CD4-positive, alpha-beta memory T cell (primary cell): ENCODE measurements around the gene EPHA1. TPM values are rescaled to one million over a fixed set of nuclear protein-coding genes. Genes with fewer than 3 reads are reported as not detected.
A peak's percentile ranks its signal among the peaks of the same experiment; 100 is the strongest.
"Not testable (repeated sequence)": the region's sequence is repeated elsewhere in the genome, so short reads cannot be mapped to it uniquely, and the experiment has no call there.

Experiments used
- CTCF ChIA-PET: fragments of 350-600 bp; sonication (Branson Sonifier 250); formaldehyde crosslinking; loops from one replicate; lab custom pipeline; 2021; ENCODE audit warnings: inconsistent platforms; ENCODE audit not compliant: partially characterized antibody; lab: Charles Lee
- POLR2A ChIA-PET: fragments of 350-600 bp; sonication (Branson Sonifier 250); formaldehyde crosslinking; loops from one replicate; lab custom pipeline; 2021; ENCODE audit not compliant: partially characterized antibody; lab: Charles Lee
- DNase-seq, 5 donors: peaks; one replicate each; pipeline versions ENCODE4 v3.0.0 to v3.0.0-alpha.2; 2020 to 2022; ENCODE audit warnings: mixed read lengths in 1 of 5
- H3K27ac ChIP-seq: one replicate; pipeline ENCODE4 v1.7.0; 2013; ENCODE audit warnings: low read depth, low read length
- H3K27me3 ChIP-seq: 2 replicates; pipeline ENCODE4 v1.7.0; 2013; ENCODE audit warnings: mild to moderate bottlenecking, low read length, moderate library complexity; ENCODE audit not compliant: insufficient read depth
- H3K36me3 ChIP-seq: 2 replicates; pipeline ENCODE4 v1.7.0; 2013; ENCODE audit warnings: mild to moderate bottlenecking, low read length, moderate library complexity; ENCODE audit not compliant: insufficient read depth
- H3K4me1 ChIP-seq: 2 replicates; pipeline ENCODE4 v1.7.0; 2013; ENCODE audit warnings: mild to moderate bottlenecking, low read length, moderate library complexity; ENCODE audit not compliant: insufficient read depth
- H3K4me3 ChIP-seq, 2 donors: one replicate each; pipeline ENCODE4 v1.7.0; 2013; ENCODE audit warnings: low read length in 2 of 2, mild to moderate bottlenecking in 1 of 2
- H3K9me3 ChIP-seq, 2 donors: one replicate each; pipeline ENCODE4 v1.7.0; 2013; ENCODE audit warnings: low read length in 2 of 2, control low read depth in 1 of 2; ENCODE audit not compliant: control insufficient read depth in 1 of 2
- H3K27ac Mint-ChIP-seq, 7 donors: one replicate each; pipeline ENCODE4 v1.8.0; 2020 to 2021; ENCODE audit warnings: mixed read lengths in 7 of 7, mild to moderate bottlenecking in 6 of 7, inconsistent platforms in 3 of 7, moderate library complexity in 3 of 7
- H3K27me3 Mint-ChIP-seq, 2 donors: one replicate each; pipeline ENCODE4 v1.8.0; 2020 to 2021; ENCODE audit warnings: mixed read lengths in 2 of 2
- H3K36me3 Mint-ChIP-seq, 2 donors: one replicate each; pipeline ENCODE4 v1.8.0; 2020 to 2021; ENCODE audit warnings: mixed read lengths in 2 of 2, inconsistent platforms in 1 of 2, mild to moderate bottlenecking in 1 of 2
- H3K4me1 Mint-ChIP-seq, 4 donors: one replicate each; pipeline ENCODE4 v1.8.0; 2020 to 2021; ENCODE audit warnings: mixed read lengths in 4 of 4, mild to moderate bottlenecking in 1 of 4
- H3K4me3 Mint-ChIP-seq, 8 donors: one replicate each; pipeline ENCODE4 v1.8.0; 2020 to 2021; ENCODE audit warnings: mixed read lengths in 8 of 8, mild to moderate bottlenecking in 7 of 8, moderate library complexity in 6 of 8, inconsistent platforms in 3 of 8
- H3K9me3 Mint-ChIP-seq, 8 donors: one replicate each; pipeline ENCODE4 v1.8.0; 2020 to 2021; ENCODE audit warnings: mixed read lengths in 8 of 8, mild to moderate bottlenecking in 5 of 8, inconsistent platforms in 3 of 8, moderate library complexity in 1 of 8
- intact Hi-C: fragments of 100-400 bp; cut with micrococcal nuclease; formaldehyde crosslinking; loops from one replicate; pipeline ENCODE4 v1.15.1; 2023
- polyA plus RNA-seq, 2 donors: library from polyadenylated mRNA; unstranded; fragments of 300-500 nt; fragmentation: Illumina TruSeq; gene quantifications; one replicate each; pipeline ENCODE4 v1.2.3, GENCODE V29; 2021
- total RNA-seq, 2 experiments: library from RNA; stranded (reverse); gene quantifications; one replicate each; pipeline ENCODE4 v1.2.3, GENCODE V29; 2021

Gene EPHA1
- total and polyA plus RNA-seq, 4 experiments from 2014 or later: 4.2 to 34.4 (median 22.5) TPM

GRCh38 chr7:143433759-143434158 is 25.1 kb upstream of the EPHA1 start:
- H3K36me3 Mint-ChIP-seq: peaks cover 4 to 17% of the 10 kb centered on the region in 2 donors
- H3K9me3 Mint-ChIP-seq: peaks cover 0 to 3% (median 0%) of the 10 kb centered on the region in 8 donors
- intact Hi-C loops: no loop called here
- Histone ChIP-seq H3K27ac (no peak overlapping the region), H3K4me3 (no peak overlapping the region), H3K27me3 (no peaks in the 10 kb centered on the region), H3K9me3 (no peaks in the 10 kb centered on the region), H3K36me3 (no peaks in the 10 kb centered on the region), H3K4me1 (peaks cover 9% of the 10 kb centered on the region)
- no peak overlapping the region for H3K27ac Mint-ChIP-seq
- H3K4me1 Mint-ChIP-seq: peaks cover 12 to 20% (median 13%) of the 10 kb centered on the region in 4 donors
- peaks cover 0 to 1% of the 10 kb centered on the region in 2 donors for H3K27me3 Mint-ChIP-seq
- no peak overlapping the region for H3K4me3 Mint-ChIP-seq
- CTCF ChIA-PET: no interaction called here
- peak in 1 of 5 donors; percentile 35 for DNase-seq
- POLR2A ChIA-PET: no interaction called here

GRCh38 chr7:143431109-143431508 is 22.5 kb upstream of the EPHA1 start:
- Mint-ChIP-seq H3K4me3 (no peak overlapping the region), H3K36me3 (peaks cover 1 to 20% of the 10 kb centered on the region in 2 donors), H3K27ac (no peak overlapping the region), H3K27me3 (peaks cover 0 to 1% of the 10 kb centered on the region in 2 donors), H3K9me3 (peaks cover 0 to 3% (median 0%) of the 10 kb centered on the region in 8 donors), H3K4me1 (peaks cover 4 to 12% (median 8%) of the 10 kb centered on the region in 4 donors)
- no peaks in the 10 kb centered on the region for H3K4me1 ChIP-seq
- H3K4me3 ChIP-seq: no peak overlapping the region
- POLR2A ChIA-PET: no interaction called here
- H3K9me3 ChIP-seq: no peaks in the 10 kb centered on the region
- intact Hi-C loops: no loop called here
- no peak for DNase-seq
- H3K27me3 ChIP-seq: no peaks in the 10 kb centered on the region
- CTCF ChIA-PET: no interaction called here
- H3K27ac ChIP-seq: no peak overlapping the region
- H3K36me3 ChIP-seq: no peaks in the 10 kb centered on the region

- Mint-ChIP-seq H3K4me1 (peaks cover 4 to 12% (median 8%) of the 10 kb centered on the region in 4 donors), H3K27ac (no peak overlapping the region), H3K9me3 (peaks cover 0 to 3% (median 0%) of the 10 kb centered on the region in 8 donors), H3K36me3 (peaks cover 1 to 16% of the 10 kb centered on the region in 2 donors), H3K27me3 (peaks cover 0 to 1% of the 10 kb centered on the region in 2 donors), H3K4me3 (no peak overlapping the region)
- intact Hi-C loops: no loop called here
- POLR2A ChIA-PET: no interaction called here
- no peaks in the 10 kb centered on the region for H3K4me1 ChIP-seq
- no peaks in the 10 kb centered on the region for H3K9me3 ChIP-seq
- H3K4me3 ChIP-seq: no peak overlapping the region
- no peak for DNase-seq
- CTCF ChIA-PET: no interaction called here
- H3K27me3 ChIP-seq: no peaks in the 10 kb centered on the region
- no peaks in the 10 kb centered on the region for H3K36me3 ChIP-seq
- H3K27ac ChIP-seq: no peak overlapping the region
These were observed 21.4 kb upstream of the EPHA1 start for GRCh38 chr7:143429770-143430698.

DNA sequence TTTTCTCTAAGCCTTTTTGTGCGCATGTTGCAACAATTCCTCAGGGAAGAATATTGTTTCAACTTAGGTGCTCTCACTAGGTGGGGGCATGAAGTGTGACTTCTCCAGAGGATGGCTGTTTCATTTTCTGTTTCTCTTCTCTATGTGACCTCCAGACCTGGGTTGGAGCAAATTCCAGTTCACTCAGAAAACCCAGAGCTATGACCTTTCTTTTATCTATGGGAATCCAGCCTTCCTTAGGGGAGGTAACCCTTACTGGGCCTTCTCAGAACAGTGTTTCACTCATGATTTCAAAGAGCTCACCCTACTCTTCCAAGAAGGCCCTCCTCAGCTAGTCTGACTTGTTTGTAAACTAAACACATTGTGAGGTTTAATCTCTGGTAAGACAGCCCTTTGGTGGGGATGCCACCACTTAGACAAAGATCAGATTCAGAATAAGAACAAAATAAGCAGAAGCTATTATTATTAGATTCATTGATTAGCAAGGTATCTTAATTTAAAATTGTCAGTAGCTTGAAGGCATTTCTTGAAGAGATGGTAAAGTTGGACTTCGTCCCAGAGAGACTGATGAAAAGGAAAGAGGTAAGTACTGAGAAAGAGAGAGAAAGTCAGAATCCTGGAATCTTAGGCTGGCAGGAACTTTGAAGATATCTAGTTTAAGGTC is 18.0 kb upstream of the EPHA1 start:
- Histone ChIP-seq H3K27ac (no peak overlapping the region), H3K27me3 (no peaks in the 10 kb centered on the region), H3K4me1 (no peaks in the 10 kb centered on the region), H3K9me3 (no peaks in the 10 kb centered on the region), H3K36me3 (no peaks in the 10 kb centered on the region), H3K4me3 (no peak overlapping the region)
- H3K27me3 Mint-ChIP-seq: peaks cover 0 to 1% of the 10 kb centered on the region in 2 donors
- H3K9me3 Mint-ChIP-seq: peaks cover 0 to 3% (median 0%) of the 10 kb centered on the region in 8 donors
- CTCF ChIA-PET: interaction anchor here (0.6 to 1.3 kb wide), 2 partner anchors 11 to 211 kb away, joined by 3 read pairs; no protein-coding TSS in a partner anchor
- H3K4me1 Mint-ChIP-seq: peaks cover 6 to 16% (median 8%) of the 10 kb centered on the region in 4 donors
- POLR2A ChIA-PET: interaction anchor here (1.3 kb wide), 1 partner anchor 186 kb away, joined by 3 read pairs; no protein-coding TSS in a partner anchor
- H3K27ac Mint-ChIP-seq: peak overlapping the region in 4 of 7 donors; percentile 39 to 77 (median 56)
- no peak for DNase-seq
- H3K4me3 Mint-ChIP-seq: no peak overlapping the region
- H3K36me3 Mint-ChIP-seq: peaks cover 1 to 17% of the 10 kb centered on the region in 2 donors
- intact Hi-C loops: no loop called here

DNA sequence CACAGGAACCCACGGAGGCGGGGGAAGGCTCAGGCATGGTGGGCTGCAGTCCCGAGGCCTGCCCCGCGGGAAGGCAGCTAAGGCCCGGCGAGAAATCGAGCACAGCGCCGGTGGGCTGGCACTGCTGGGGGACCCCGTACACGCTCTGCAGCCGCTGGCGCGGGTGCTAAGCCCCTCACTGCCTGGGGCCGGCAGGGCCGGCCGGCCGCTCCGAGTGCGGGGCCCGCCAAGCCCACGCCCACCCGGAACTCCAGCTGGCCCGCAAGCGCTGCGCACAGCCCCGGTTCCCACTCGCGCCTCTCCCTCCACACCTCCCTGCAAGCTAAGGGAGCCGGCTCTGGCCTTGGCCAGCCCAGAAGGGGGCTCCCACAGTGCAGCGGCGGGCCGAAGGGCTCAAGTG is 15.8 kb upstream of the EPHA1 start:
- Mint-ChIP-seq H3K4me1 (peaks cover 3 to 16% (median 7%) of the 10 kb centered on the region in 4 donors), H3K36me3 (peaks cover 5 to 28% of the 10 kb centered on the region in 2 donors)
- H3K9me3 Mint-ChIP-seq, H3K27me3 ChIP-seq, H3K36me3 ChIP-seq, H3K27me3 Mint-ChIP-seq, H3K27ac Mint-ChIP-seq, POLR2A ChIA-PET, H3K9me3 ChIP-seq, H3K27ac ChIP-seq, H3K4me3 ChIP-seq, DNase-seq, intact Hi-C loops, H3K4me1 ChIP-seq, H3K4me3 Mint-ChIP-seq: not testable (repeated sequence)
- CTCF ChIA-PET: interaction anchor here (1.9 kb wide), 1 partner anchor 16 kb away, joined by 5 read pairs; the partner anchor contains the start of gene EPHA1

DNA sequence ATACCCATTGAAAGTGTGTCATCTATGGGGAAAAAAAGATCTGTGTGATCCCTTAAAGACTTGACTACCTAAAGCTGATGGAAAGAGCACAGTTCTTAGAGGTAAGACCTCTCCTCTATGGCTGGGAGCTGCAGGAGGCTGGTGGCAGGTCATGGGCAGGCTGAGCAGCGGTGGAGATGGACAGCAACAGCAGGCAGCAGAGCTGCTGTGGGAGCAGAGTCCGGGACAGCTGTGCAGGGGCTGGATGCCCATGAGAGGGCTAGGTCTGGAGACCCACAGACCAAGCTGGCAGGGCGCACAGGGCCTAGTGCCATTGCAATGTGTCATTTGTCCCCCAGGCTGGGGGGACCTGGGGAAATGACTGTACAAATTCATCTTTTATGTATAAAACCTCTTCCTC is 13.4 kb upstream of the EPHA1 start:
- Mint-ChIP-seq H3K9me3 (peaks cover 0 to 3% (median 0%) of the 10 kb centered on the region in 8 donors), H3K4me3 (no peak overlapping the region), H3K27me3 (no peaks in the 10 kb centered on the region), H3K36me3 (peaks cover 7 to 42% of the 10 kb centered on the region in 2 donors), H3K27ac (no peak overlapping the region), H3K4me1 (peaks cover 3 to 19% (median 7%) of the 10 kb centered on the region in 4 donors)
- H3K27me3 ChIP-seq: no peaks in the 10 kb centered on the region
- no peak for DNase-seq
- ChIA-PET POLR2A (no interaction called here), CTCF (interaction anchor here (1.5 kb wide), 2 partner anchors 122 to 182 kb away, joined by 5 read pairs; no protein-coding TSS in a partner anchor)
- H3K36me3 ChIP-seq: no peaks in the 10 kb centered on the region
- H3K4me1 ChIP-seq: no peaks in the 10 kb centered on the region
- no peaks in the 10 kb centered on the region for H3K9me3 ChIP-seq
- no peak overlapping the region for H3K4me3 ChIP-seq
- intact Hi-C loops: no loop called here
- H3K27ac ChIP-seq: no peak overlapping the region

DNA sequence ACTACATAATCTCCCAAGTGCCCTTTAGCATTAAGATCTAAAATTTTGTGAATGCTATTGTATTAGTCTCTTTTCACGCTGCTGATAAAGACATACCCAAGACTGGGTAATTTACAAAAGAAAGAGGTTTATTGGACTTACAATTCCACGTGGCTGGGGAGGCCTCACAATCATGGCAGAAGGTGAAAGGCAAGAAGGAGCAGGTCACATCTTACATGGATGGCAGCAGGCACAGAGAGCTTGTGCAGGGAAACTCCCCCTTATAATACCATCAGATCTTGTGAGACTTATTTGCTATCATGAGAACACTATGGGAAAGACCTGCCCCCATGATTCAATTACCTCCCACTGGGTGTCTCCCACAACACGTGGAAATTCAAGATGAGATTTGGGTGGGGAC is 12.0 kb upstream of the EPHA1 start:
- H3K9me3 Mint-ChIP-seq, POLR2A ChIA-PET, H3K27ac Mint-ChIP-seq, H3K4me3 ChIP-seq, H3K4me1 ChIP-seq, intact Hi-C loops, H3K36me3 ChIP-seq, H3K27me3 Mint-ChIP-seq, H3K9me3 ChIP-seq, H3K4me3 Mint-ChIP-seq, H3K27ac ChIP-seq, H3K27me3 ChIP-seq, CTCF ChIA-PET, DNase-seq: not testable (repeated sequence)
- Mint-ChIP-seq H3K4me1 (peaks cover 0 to 11% (median 4%) of the 10 kb centered on the region in 4 donors), H3K36me3 (peaks cover 7 to 37% of the 10 kb centered on the region in 2 donors)
